Kidney epithelial cell (primary cell): ENCODE data around the gene PDIA6. TPM values are rescaled to one million over a fixed set of nuclear protein-coding genes. Genes with fewer than 3 reads are reported as not detected.
A peak's percentile ranks its signal among the peaks of the same experiment; 100 is the strongest.

Experiments used
- DNase-seq: peaks from one replicate; pipeline ENCODE4 v3.0.0-alpha.2; 2010; ENCODE audit warnings: low read depth
- H3K27me3 ChIP-seq: 2 replicates; pipeline ENCODE4 v1.6.0; 2011; ENCODE audit warnings: low read length; ENCODE audit not compliant: control insufficient read depth, insufficient read depth
- H3K36me3 ChIP-seq: 2 replicates; pipeline ENCODE4 v1.5.1; 2011; ENCODE audit warnings: low read length; ENCODE audit not compliant: control insufficient read depth, insufficient read depth
- H3K4me3 ChIP-seq: 2 replicates; pipeline ENCODE4 v1.5.1; 2011; ENCODE audit warnings: low read depth, mild to moderate bottlenecking, control low read depth, low read length
- total RNA-seq: library from RNA; depleted of rRNA; stranded (reverse); fragments of >200 nt; gene quantifications from 2 replicates; pipeline ENCODE4 v1.2.3, GENCODE V29; 2015
- TF ChIP-seq, protein P1 (sequence below): IDR thresholded peaks from 2 replicates; pipeline ENCODE4 v1.5.1; 2011; ENCODE audit warnings: mild to moderate bottlenecking, moderate library complexity, low read length, control low read depth, inconsistent platforms; ENCODE audit not compliant: insufficient read depth, poor library complexity, severe bottlenecking

Gene PDIA6
- total RNA-seq, 1 donor from 2014 or later, result 328 TPM

DNA sequence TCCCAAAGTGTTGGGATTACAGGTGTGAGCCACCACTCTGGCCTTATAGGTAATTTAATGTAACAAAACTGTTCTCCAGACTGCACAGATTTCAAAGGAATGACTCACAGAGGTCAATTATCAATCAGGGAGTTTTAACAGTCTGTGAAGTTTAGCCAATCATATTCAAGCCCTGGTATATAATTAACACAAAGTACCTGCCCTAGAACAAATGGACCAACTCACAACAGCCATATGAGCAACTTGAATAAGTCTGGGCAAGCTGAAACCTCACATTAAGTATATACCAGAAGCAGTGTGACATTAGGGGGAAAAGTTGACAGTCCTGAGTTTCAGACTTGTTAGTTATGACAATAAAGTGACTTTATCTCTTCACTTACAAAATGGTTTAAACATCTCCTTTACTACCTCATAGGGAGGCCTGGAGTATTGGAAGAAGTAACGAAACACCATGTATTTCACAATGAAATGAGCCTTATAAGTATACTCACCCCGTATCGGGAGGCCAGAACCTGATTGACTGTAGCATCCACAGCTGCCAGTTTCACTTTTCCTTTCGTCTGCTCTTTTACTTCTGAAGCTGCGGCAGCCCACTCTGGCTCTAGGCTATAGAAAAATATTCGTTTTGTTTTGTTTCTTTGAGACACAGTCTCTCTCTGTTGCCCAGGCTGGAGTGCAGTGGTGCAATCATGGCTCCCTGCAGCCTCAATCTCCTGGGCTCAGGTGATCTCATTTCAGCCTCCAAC lies 22.2 kb downstream of the PDIA6 start:
- peaks cover 4% of the 10 kb centered on the region for H3K36me3 ChIP-seq
- DNase-seq, result peak; percentile 64
- H3K27me3 ChIP-seq, result no peaks in the 10 kb centered on the region
- H3K4me3 ChIP-seq, result no peak overlapping the region
- TF ChIP-seq, protein P1, sequence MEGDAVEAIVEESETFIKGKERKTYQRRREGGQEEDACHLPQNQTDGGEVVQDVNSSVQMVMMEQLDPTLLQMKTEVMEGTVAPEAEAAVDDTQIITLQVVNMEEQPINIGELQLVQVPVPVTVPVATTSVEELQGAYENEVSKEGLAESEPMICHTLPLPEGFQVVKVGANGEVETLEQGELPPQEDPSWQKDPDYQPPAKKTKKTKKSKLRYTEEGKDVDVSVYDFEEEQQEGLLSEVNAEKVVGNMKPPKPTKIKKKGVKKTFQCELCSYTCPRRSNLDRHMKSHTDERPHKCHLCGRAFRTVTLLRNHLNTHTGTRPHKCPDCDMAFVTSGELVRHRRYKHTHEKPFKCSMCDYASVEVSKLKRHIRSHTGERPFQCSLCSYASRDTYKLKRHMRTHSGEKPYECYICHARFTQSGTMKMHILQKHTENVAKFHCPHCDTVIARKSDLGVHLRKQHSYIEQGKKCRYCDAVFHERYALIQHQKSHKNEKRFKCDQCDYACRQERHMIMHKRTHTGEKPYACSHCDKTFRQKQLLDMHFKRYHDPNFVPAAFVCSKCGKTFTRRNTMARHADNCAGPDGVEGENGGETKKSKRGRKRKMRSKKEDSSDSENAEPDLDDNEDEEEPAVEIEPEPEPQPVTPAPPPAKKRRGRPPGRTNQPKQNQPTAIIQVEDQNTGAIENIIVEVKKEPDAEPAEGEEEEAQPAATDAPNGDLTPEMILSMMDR, result no peak

DNA sequence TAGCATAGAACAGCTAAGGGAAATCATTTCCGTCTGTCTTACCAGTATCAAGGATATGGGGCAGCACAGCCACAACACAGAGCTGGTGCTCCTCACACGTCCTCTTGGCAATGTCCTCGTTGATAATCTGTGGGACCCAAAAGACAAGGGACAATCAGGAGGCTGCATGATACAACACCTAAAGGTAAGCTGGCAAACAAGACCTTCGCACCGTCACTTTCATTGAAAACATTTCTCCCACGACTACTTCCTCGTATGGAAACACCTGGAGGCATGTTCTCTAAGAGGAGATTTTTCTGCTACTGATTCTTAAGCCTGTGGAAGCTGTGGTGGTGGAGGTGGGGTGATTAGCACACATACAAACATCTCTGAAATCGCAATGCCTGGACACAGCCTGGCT lies 23.7 kb downstream of the PDIA6 start:
- Histone ChIP-seq H3K27me3 (no peaks in the 10 kb centered on the region), H3K4me3 (no peak overlapping the region), H3K36me3 (peaks cover 7% of the 10 kb centered on the region)
- TF ChIP-seq, protein P1, result no peak
- no peak for DNase-seq

DNA sequence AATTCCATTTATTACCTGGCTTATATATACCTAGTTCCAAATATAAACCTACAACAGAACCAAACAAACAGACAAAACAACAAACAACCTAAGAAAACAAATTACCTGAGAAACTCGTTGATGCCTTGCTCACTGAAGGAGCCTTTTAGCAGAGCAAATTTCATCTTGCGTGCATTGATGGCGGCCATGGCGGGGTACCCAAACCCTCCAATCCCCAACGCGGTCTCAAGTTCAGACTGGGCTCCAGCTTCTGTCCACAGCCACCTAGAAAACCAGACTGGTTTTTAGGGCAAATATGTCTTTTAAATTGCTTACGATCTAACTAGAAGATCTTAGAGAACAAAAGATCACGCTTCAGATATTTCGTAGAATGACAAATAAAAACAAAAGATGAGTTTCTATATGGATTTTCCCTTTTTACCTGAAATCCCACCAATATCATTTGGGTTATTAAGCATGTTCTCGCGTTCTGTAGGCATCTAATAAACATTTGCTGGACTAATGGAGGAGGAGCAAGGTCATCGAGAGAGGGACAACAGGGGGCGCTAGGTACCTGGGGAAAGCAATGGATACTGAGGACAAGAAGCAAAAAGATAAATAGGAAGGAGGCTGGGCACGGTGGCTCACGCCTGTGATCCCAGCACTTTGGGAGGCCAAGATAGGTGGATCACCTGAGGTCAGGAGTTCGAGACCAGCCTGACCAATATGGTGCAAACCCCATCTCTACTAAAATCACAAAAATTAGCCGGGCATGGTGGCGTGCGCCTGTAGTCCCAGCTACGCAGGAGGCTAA lies 25.2 kb downstream of the PDIA6 start:
- DNase-seq, result no peak
- Histone ChIP-seq H3K27me3 (no peaks in the 10 kb centered on the region), H3K36me3 (peaks cover 5% of the 10 kb centered on the region), H3K4me3 (no peak overlapping the region)
- TF ChIP-seq, protein P1, result peak; percentile 12

DNA sequence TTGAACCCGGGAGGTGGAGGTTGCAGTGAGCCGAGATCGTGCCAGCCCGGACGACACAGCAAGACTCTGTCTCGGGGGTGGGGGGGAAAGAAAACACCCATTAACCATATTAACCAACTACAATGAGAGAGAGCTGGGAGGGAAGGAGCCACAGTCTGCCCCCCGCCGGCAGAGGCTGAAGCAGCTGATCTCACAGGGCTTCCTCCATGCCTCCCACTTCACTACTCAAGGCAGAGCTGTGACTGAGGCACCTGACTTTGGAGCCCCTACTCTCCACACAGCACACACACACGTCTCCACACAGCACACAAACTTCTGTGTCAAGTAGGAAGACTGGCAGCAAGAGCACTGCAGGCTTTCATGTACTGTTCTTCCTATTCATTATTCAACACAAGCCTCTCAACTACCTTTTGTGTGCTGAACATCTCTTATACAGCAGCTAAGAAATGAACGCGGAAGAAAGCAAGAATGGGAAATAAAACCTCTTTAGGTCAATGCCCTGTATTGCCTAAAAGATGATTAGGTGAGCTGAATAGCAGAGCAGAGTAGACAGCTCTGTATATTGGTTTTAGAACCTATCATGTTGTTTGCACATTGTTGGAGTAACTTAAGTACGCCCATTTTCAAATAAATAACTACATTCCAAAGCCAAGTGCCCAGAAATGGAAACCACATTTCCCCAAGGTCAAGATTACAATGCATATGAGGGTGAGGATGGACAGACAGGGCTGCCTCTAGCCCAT lies 26.2 kb downstream of the PDIA6 start:
- TF ChIP-seq, protein P1, result no peak
- Histone ChIP-seq H3K27me3 (no peaks in the 10 kb centered on the region), H3K36me3 (peaks cover 5% of the 10 kb centered on the region), H3K4me3 (no peak overlapping the region)
- DNase-seq, result no peak

DNA sequence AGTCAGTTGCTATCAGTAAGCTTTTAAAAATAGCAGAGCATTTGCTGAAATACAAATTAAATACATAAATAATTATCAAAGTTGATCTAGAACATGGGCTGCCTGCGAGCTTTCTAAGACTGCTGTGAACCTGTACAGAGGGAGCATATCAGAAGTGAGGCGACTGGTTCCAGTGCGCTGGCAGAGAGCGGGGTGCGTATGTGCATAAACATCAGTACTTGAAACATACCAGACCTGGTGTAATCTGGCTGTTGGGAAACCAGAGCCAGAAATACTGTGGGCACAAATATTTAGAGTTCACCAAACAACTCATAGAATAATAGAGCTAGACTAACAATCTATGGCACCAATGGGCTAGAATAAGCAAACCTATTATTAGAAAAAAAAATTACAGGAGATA lies 27.3 kb downstream of the PDIA6 start:
- H3K36me3 ChIP-seq, result peaks cover 3% of the 10 kb centered on the region
- H3K27me3 ChIP-seq, result no peaks in the 10 kb centered on the region

More for the DNA sequence above, 27.3 kb downstream of the PDIA6 start:
- H3K4me3 ChIP-seq, result no peak overlapping the region
- TF ChIP-seq, protein P1, result no peak
- DNase-seq, result no peak
